NCI-H345 (cell line): ENCODE measurements around the gene LRSAM1.
"Not testable (repeated sequence)": the region's sequence is repeated elsewhere in the genome, so short reads cannot be mapped to it uniquely, and the experiment has no call there.

Source experiments
- DNase-seq: peaks from one replicate; lab custom pipeline; 2025; lab: John Stamatoyannopoulos, UW

Gene LRSAM1

DNA sequence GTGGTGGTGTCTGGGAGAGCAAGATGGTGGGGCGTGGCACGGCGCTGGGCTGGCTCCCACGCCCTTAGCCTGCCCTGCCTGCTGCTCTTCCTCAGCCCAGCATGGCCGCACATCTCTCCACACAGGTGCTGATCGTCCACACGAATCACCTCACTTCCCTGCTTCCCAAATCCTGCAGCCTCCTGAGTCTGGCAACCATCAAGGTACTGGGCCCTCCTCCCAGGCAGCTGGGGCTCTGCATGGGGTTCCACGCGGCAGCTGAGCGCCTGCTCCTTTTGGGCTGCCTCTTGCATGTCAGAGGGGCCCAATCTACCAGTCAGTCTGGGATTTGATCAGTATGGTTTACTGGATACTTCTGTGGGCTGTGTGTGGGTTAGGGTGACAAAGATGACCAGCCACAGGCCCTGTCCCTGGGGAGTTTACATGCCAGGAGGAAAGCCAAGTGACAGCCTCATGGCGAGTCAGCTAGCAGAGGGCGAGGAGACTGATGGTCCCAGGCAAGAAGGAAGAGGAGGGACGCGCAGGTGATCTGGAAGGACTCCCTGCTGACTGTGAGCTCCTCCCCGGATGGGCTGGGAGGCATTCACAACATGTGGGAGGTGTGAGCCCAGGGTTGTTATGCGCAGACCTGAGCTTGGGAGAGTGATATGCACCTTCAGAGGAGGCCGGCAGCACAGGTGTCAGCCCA is 6.0 kb downstream of the LRSAM1 start:
- DNase-seq = no peak

DNA sequence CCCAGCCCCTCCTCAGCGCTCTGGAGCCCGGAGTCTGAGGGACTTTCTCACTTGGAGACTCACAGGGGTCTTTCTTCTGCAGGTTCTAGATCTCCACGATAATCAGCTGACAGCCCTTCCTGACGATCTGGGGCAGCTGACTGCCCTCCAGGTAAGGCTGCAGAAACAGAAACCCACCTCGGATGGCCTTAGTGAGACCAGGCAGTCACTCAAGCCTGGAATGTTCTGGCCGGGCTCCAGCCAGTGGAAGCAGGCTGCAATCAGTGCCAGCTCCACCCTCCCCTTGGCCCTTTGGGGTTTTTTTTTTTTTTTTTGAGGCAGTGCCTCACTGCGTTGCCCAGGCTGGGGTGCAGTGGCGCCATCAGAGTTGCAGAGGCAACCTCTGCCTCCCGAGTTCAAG is 7.6 kb downstream of the LRSAM1 start:
- no peak for DNase-seq

DNA sequence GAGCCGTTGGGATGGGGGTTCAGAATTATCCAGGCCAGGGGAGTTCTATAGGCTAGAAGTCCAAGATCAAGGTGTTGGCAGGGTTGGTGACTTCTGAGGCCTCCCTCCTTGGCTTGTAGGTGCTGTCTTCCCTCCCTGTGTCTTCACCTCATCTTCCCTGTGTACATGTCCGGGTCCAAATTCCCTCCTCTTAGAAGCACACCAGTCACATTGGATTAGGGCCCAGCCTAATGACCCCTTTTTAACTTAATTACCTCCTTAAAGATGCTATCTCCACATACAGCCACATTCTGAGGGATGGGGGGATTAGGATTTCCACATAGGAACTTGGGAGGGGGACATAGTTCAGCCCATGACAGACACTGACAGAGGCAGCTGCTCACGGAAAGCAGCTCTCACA is 12.1 kb downstream of the LRSAM1 start:
- no peak for DNase-seq

DNA sequence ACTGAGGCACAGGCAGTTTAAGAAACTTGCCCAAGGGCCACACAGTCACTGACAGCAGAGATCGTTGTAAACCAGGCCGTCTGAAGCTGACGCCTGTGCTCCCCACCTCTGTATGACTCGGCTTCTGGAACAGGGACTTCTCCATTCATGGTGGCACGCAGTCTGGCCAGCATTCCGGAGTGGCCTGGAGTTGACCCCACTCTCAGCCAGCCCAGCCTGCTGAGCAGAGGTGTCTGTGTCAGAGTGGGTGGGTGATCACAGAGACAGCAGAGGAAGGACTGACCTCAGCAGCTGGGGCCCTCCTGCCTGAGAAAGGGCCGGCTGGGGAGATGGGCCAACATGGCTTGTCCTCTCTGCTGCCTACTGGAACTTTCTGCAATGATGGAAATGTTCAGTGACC is 12.6 kb downstream of the LRSAM1 start:
- DNase-seq = no peak

DNA sequence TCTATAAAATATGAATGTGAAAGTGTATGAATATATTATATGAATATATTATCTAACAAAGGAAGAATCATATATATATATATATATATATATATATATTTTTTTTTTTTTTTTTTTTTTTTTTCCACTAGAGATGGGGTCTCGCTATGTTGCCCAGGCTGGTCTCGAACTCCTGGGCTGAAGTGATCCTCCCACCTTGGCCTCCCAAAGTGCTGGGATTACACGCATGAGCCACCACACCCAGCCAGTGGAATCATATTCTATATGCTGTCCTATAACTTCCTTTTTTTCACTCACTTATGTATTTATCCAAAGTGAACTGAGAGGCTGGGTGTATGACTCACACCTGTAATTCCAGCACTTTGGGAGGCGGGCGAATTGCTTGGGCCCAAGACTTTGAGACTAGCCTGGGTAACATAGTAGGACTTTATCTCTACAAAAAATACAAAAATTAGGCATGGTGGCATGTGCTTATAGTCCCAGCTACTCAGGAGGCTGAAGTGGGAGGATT is 15.2 kb downstream of the LRSAM1 start:
- not testable (repeated sequence) for DNase-seq

DNA sequence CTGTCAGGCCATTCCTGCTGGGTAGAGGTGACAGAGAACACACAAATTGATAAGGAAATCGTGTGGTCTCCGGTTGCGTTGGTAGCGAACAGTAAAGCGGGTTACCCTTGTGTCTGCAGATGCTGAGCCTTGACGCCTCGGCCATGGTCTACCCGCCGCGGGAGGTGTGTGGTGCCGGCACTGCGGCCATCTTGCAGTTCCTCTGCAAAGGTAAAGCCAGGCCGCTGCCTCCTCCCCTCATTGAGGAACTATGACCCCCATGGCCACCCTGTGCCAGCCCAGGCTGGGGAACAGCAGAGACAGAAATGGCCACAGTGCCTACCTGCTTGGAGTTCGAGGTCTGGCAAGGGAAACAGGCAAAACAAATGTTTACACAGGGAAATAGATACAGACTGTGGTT is 16.3 kb downstream of the LRSAM1 start:
- no peak for DNase-seq

DNA sequence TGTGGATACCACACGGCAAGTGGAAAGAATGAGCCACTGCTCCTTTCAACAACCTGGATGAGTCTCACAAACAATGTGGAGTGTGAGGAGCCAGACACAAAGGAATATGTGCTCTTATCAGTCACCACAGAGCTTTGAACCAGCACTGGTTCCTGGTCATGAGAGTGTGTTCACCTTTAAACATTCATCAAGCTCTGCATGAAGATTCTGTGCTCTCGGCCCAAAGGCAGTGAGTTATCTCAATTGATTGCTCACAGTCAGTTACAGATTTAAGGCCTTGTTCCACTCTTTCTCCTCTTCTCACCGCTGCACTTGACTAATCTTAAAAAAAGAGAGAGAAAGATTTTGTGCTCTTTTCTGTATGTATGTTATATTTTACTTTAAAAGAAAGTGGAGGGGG is 19.4 kb downstream of the LRSAM1 start:
- no peak for DNase-seq

DNA sequence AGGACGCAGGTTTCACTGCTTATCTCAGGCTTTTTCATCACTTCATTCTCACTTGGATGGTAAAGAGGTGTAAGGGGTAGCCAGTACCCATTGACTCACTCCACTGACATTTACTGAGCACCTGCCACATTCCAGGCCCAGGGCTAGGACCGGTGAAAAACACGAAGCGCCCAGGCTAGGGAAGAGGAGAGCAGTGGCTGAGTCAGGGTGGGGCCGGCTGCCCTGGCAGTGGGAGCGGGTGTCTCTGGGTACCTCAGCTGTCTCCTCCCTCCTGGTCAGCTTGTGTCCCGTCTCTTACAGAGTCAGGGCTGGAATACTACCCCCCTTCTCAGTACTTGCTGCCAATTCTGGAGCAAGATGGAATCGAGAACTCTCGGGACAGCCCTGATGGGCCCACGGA is 22.2 kb downstream of the LRSAM1 start:
- no peak for DNase-seq

DNA sequence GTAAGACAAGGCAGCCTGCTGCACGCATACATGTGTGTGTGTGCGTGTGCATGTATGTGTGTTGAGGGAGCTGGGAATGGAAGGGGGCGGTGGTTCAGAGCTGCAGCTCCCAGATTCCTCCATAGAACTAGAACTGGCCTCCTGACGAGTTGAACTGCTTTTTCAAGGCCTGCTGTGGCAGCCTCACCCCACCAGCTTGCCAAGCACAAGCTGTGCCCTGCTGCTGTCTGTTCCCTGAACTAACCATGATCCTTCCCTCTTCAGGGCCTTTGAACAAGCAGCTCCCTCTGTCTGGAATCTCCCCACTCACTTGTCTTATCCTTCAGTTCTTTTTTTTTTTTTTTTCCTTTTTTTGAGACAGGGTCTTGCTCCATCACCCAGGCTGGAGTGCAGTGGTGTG is 22.6 kb downstream of the LRSAM1 start:
- no peak for DNase-seq

DNA sequence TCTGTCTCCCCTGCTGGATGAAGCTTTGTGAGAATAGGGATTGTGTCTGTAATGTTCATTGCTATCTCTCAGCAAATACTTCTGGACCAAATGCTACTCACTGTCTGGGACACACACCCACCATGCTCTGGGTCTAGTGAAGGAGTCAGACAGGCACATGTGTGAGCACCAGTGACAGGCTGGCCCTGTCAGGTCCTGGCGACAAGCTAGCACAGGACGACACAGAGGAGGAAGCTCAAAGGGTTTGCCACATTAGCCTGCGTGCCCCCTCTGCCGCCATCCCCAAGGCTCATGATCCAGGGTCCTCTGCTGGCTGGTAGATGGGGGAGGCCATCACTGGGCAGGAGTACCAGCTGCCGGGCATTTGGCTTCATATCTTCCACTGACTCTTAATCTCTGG is 23.3 kb downstream of the LRSAM1 start:
- DNase-seq = no peak

DNA sequence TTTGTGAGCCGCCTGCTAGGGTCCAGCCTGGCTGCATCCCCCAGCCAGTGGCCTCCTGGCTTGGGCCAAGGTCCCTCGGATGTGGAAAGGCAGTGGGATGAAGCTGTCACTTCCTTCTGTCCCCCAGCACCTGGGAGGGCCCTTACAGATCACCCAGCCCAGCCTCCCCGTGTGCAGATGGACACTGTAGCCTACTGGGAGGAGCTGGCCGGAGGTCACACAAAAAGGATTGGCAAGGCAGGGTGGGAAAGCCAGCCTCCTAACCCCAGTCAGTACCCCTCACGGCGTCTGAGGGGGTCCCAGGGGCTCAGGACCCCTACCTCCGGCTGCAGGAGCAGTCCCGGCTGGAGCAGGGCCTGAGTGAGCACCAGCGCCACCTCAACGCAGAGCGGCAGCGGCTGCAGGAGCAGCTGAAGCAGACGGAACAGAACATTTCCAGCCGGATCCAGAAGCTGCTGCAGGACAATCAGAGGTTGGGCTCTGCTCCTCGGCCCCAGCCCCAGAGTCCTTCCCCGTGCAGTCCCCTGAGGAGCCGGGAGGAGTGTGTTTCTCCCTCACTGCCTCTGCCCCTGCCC is 28.3 kb downstream of the LRSAM1 start:
- no peak for DNase-seq

DNA sequence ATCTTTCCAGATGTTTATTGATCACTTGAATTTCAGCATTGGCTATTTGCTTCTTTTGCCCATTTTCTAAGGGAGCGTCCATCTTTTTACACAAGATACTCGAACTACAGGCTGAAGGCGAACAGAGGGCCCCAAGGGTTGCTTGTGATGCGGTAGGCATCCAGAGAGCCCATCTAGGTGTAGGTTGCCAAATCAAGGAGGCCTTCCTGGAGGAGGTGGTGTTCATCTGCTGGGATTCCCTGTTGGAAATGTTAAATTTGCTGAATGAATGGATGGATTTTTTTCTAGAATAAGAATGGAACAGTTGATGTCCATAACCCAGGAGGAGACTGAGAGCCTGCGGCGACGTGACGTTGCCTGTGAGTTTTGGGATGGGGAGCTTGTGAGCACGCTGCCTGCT is 31.4 kb downstream of the LRSAM1 start:
- no peak for DNase-seq

DNA sequence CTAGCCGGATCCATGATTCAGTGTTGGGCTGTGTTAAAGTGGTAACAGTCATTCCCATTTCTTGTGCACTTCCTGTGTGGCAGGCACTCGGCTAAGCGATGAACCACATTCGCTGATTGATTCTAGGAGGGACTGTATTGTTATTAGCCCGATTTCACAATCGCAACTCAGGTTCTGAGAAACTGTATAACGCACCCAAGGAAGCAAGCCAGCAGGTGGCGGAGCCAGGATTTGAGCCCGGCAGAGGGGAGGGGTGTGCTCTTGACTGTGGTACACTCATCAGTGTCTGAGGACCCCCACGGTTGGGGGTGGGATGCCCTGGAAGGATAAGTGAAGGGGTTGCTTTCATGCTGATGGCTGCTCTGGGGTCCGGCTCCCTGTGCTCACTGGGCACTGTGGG is 34.7 kb downstream of the LRSAM1 start:
- DNase-seq = no peak

DNA sequence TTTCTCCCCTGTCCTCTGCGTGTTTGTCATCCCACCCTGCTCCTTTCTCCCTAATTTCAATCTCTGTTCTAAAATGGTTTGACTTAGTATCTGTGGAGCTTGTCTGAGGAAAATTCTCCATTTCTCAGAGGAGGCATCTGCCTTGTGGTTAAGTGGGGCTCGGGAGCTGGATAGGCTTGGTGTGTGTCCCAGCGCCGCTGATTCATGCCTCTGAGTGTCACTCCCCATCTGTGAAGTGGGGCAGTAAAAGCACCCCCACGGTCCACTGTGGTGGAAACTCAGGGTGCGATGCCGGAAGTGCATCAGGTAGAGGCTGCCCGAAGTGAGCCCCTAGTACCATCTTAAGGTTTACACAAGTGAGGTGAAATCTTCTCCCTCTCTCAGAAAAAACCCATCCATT is 37.6 kb downstream of the LRSAM1 start:
- no peak for DNase-seq

DNA sequence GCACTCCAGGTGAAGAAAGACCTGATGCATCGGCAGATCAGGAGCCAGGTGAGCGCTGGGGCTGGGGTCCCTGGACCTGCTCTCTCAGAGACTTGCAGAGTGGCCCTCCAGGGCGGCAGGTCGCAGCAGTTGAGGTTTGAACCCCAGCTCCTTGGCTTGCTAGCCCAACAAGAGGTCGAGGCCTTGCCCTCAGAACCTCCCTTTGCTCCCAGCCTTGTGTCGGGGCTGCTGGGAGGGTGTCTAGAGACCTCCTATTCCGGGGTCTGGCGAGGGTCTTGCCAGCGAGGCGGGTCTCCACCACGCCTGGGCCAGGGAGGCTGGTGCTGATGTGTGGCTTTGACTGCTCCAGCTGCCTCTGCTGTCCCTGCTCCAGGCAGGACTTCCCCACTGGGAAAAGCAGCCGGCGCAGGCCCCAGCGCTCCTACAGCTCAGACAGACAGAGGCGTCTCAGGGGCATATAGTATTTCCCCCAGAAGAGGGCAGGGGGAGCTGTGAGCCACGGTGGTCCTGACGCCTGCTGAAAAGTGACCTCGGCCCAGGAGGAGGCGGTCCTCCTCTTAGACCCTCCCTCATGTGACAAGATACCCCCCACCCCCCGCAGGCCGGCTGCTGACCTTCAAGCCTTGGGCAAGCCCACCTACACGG is 38.3 kb downstream of the LRSAM1 start:
- DNase-seq = no peak

DNA sequence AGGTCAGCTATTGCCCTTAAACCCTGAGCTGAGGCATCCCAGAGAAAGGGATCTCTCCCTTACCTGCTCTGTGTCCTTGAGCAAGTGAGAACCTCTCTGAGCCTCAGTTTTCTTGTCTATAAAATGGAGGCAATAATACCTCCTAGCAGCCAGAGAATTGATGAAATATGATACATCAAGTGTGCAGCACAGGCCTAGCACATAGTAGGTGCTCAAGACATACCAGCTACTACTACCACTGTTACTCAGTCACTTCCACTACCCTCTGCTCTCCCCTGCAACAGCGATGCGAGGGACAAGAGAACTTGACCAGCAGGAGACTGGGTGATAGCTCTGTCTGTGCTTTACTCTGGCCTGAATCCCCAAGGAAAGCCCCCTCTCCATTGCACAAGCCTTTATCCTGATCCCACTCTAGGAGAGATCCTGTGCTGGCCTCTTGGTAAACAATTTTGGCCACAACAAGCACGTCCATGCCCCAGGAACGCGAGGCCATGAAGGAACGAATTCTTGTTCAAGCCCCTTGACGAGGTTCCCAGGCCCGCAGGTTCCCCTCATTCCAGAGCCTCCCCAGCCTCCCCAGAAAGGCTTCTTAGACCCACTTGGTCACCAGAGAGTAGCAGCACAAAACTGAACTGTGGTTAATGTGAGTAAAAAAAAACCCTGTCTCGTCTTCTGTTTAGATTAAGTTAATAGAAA is 39.4 kb downstream of the LRSAM1 start:
- DNase-seq = no peak

DNA sequence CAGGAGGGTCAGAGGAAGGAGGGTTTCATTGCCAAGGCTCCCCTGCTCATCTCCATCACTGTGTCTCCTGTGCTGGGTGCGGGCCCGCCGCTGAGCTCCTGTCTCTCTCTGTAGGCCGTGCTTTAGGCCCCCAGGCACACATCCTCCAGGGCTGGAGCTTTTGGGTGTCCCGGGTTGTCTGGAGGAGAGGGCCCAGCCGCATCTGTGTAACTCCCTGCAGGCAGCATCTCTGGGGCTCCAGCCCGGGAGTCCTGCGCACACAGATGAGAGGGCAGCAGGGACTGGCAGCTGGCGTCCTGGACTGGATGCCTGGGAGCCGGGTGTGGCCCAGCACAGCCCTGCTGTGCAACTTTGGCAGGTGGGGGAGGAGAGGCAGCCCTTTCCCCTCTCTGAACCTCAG is 40.2 kb downstream of the LRSAM1 start:
- no peak for DNase-seq

DNA sequence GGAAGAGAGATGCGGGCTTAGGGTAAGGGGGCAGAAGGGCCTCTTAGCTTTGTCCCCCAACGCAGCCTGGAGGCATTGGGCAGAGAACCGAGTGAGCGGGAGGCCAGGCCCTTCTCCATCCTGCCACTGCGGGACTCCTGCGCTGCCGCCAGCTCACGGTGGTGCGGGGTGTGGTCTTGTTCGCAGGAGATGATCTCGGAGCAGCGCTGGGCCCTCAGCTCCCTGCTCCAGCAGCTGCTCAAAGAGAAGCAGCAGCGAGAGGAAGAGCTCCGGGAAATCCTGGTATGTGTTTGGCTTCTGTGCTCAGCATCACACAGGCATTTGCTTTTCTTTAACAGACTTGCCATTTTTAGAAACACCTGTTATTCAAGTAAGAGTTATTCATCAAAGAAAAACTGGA is 41.3 kb downstream of the LRSAM1 start:
- DNase-seq = peak; percentile 64

DNA sequence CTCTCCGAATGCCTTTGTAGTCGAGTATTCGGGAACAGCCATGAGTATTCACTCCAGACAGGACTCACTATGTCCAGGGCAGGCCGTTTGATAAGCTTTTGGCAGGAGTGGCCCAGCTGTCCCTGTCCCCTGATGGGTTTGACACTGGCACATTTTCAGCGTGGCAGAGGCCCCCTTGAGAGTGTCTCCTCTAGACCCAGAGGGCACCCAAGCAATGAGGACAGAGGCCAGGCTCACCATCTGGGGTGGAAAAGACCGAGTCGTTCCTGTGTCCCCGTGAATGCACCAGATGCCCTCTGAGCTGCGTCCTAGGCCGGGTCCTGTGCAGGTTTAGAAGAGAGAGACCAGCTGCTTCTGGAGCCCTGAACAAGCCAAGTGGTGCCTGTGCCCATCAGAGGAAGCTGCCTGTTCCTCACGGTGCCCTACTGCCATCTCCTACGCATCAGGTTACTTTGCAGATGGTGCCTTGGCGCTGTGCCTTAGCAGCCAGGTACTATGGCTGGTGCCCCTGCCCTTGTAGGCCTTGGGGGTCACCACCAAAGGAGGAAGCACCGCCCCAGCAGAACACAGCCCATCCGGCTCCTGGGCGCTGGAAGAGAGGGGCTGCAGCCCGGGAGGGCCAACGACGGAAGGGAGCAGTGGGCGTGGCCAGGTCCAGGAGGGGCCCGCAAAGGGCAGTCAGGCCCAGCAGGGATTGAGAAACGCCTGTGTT is 42.4 kb downstream of the LRSAM1 start:
- no peak for DNase-seq

DNA sequence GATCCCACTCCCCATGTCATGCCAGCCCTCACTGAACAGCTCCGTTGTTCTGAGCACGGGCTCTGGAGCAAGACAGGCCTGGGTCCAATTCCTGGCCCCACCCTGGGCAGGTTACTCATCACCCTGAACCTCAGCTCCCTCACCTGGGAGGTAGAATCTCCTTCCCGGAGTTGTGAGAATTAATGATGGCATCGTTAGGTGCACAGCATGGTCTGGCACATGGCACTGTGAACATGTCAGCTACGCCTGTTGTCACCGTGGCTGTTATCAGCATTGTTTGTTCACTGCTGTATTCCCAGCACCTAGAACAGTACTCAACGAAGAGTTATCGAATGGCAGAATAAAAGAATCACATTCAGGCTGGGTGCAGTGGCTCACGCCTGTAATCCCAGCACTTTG is 43.0 kb downstream of the LRSAM1 start:
- DNase-seq = no peak

DNA sequence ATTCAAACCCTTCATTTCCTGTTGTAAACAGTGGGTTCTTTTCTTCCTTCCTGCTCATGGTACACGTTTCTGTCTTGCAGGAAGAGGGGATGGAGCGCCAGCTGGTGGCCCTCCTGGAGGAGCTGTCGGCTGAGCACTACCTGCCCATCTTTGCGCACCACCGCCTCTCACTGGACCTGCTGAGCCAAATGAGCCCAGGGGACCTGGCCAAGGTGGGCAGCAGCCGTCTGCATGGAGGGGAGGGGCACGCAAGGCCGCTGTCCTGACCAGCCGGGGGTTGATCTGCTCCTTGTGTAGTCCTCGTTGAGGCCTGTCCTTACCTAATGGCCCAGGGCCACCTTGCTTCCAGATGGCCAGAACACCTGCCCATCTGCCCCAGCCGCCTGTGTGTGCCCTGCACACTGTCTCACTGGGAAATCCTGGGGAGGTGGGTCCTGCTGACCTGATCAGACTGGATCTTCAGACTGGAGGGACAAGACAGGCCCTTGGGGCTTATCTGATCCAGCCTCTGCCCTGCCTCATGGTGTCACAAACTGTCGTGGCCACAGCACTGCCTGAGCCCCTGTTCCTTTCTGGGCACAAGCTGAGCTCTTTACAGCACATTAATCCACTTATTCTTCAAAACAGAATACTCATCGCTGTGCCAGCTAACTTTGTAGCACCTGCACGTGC is 44.7 kb downstream of the LRSAM1 start:
- DNase-seq = no peak

DNA sequence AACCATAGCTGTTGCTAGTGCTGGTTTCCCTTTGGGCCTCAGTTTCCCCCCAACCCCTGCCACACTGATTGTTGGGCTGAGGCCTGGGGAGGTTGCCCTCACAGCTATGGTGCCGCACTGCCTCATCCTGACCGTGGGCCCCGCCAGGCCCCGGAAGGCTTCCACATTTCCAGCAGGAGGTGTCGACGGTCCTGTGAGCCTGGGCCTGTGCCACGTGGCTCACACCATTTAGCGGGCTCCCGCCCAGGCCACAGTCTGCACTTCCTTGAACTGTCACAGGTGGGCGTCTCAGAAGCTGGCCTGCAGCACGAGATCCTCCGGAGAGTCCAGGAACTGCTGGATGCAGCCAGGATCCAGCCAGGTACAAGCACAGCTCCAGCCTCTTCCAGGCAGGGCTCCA is 45.7 kb downstream of the LRSAM1 start:
- no peak for DNase-seq
